GM19455 (cell line): ENCODE results near the gene RCAN2.

Source experiments
- ATAC-seq: cut with Tn5 transposase; IDR thresholded peaks from one replicate; pipeline ENCODE4 v1.9.1; 2021; ENCODE audit not compliant: unreplicated experiment

The RCAN2 gene

DNA sequence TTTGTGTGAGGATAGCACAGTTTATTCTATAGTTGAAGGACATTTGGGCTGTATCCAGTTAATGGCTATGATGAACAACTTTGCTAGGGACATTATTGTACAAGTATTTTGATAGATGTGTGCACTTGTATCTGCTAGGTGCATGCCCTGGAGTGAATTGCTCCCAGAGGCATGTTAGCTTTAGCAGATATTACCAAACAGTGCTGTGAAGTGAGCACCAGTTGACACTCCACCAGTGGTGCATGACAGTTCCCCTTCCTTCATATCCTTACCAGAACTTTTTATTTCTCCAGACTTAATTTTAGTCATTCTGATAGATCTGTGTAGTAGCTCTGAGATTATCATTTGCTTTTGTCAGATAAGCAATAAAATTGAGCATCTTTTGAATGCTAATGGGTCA, 271.6 kb downstream of the RCAN2 start:
- ATAC-seq: no peak

DNA sequence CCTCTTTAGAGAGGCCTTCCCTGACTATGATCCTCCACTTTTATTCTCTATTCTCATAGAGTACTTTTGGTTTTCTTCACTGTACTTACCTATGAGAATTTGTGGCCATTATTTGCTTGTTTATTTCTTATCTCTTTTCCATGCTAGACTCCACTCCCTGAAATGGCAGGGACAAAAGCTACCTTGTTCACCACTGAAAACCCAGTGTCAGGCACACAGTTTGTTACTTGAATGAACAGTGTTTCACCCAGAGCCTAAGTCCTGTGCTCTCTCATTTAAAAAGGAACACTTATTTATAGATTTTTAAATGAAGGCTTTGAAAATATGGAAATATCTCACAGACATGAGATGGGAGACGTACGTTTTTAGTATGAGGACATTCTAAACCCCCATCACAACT, 272.8 kb downstream of the RCAN2 start:
- ATAC-seq: no peak

DNA sequence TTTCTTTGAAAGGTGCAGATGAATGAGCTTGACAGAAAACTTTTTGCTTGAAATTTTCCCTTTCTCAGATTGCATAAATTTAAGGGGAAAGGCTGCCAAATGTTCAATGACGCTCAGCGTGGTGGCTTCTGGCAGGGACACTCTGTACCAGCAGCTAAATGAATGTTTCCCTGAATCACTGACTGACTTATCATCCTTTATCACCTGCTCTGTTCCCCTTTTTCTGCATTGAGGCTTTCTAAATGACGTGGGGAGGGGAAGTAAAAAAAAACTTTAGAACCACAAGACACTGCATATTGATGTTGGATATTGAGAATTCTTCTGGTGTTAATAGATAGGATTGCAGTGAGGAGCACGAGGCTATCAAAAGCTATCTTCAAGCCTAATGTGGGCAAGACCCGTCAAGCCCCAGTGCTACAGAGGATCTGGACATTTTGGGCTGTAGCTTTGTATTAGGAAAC, 273.5 kb downstream of the RCAN2 start:
- ATAC-seq: peak; percentile 51

DNA sequence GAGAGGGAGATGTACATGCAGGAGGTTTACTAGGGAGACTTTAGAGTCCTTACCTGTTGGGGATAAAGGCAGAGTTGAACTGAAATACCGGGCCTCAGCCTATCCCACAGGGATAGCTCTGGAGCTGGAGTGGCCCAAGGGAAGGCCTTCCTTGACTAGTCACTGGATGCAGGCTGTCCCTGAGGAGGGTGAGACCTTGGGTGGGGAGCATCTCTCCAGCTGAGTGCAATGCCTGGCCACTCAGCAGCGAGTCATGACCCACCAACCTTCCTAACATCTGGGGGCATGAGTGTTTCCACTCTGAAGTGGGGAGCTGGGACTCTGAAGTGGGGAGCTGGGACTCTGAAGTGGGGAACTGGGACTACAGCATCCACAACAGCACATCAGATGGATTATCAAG, 274.4 kb downstream of the RCAN2 start:
- ATAC-seq: no peak

DNA sequence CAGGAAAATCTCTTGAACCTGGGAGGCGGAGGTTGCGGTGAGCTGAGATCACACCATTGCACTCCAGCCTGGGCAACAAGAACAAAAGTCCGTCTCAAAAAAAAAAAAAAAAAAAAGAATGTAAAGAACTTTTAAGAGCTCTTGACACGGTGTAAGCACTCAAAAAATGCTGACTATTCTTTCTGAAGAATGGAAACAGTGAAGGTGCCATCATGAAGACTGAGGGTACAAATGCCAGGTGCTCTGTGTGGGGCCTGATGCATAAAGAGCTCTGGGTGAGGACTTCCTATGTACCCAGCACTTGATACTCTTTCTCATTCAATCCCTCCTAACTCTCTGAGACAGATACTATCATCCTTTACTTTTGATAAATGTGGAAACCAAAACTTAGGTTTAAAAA, 275.5 kb downstream of the RCAN2 start:
- no peak for ATAC-seq

DNA sequence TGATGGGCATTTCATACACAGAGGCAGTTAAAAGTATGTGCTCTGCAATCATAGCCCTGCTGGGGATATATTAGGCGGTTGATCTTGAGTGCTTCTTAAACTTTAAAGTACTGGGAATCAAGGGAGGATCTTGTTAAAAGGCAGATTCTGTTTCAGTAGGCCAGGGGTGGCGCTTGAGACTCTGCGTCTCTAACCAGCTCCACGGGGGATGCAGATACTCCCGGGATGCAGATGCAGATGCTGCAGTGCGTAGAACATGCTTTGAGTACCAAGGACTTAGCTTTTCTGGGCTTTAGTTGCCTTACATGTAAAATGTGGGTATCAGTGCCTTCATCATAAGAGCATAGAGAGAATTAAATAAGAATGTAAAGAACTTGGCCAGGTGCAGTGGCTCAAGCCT, 276.0 kb downstream of the RCAN2 start:
- no peak for ATAC-seq

DNA sequence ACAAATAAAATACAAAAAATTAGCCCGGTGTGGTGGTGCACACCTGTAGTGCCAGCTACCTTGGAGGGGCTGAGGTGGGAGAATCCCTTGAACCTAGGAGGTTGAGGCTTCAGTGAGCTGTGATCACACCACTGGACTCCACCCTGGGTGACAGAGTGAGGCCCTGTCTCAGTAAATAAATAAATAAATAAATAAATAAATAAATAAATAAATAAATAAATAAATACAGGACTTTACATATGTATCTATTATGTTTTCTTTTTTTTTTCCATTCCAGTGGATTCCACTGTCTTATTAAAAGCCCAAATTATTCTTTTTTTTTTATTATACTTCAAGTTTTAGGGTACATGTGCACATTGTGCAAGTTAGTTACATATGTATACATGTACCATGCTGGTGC, 279.3 kb downstream of the RCAN2 start:
- ATAC-seq: no peak

DNA sequence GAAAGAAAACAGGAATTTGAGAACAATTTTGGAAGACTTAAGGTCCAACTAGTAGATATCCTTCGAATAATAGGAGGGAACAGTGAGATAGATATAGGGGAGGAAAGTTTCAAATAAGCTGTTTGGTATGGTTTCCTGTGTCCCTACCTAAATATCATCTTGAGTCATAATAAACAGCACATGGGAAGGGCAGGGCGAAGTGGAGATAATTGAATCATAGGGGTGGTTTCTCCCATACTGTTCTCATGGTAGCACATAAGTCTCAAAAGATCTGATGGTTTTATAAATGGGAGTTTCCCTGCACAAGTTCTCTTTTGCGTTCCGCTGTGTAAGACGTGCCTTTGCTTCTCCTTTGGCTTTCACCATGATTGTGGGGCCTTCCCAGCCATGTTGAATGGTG, 281.0 kb downstream of the RCAN2 start:
- no peak for ATAC-seq

DNA sequence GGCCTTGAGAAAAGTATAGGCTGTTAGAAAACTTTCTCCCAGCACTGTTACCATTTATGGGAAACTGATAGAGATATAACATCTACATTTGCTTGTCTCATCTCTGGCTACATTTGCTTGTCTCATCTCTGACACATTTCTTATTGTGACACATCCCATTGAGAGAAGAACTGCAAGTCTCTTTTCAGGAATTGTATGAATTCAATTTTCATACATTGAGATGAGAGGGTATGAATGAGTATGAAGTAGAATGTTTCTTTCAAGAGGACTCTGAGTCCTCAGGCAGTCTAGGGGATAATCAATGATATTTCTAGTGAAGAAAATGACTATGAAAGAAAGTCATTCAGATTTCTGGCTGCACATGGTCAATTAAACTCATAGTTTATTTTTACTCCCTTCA, 282.9 kb downstream of the RCAN2 start:
- no peak for ATAC-seq

DNA sequence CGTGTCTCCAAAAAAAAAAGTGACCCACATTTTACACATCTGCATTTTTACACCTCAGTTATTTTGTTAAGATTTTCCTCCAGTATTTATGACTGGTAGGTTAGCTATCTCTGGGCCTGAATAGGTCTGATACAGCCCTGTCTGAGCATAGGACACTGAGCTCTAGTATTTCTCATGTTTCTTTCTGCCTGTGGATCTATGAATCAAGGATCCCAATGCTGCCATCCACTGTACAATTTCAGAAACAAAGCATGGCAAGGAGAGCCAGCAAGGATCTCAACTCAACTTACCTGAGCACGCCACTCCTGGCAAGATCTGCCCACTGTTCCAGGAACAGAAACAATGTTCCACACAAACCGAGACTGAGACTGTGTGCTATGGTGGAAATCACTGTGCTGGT, 284.1 kb downstream of the RCAN2 start:
- ATAC-seq: no peak

DNA sequence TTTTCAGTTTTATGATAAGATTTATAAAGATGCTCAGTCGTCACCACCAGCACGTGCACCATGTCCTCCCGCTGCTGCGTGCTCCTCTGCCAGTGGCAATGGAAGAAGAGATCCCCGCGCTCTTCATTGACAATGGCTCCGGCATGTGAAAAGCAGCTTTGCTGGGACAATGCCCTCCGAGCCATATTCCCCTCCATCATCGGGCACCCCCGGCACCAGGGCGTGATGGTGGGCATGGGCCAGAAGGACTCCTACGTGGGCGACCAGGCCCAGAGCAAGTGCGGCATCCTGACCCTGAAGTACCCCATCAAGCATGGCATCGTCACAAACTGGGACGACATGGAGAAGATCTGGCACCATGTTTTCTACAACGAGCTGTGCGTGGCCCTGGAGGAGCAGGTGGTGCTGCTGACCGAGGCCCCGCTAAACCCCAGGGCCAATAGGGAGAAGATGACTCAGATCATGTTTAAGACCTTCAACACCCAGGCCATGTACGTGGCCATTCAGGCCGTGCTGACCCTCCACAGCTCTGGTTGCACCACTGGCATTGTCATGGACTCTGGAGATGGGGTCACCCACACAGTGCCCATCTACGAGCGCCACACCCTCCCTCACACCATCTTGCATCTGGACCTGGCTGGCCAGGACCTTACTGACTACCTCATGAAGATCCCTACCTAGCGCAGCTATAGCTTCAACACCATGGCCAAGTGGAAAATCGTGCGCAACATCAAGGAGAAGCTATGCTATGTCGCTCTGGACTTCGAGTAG, 286.2 kb downstream of the RCAN2 start:
- ATAC-seq: no peak

DNA sequence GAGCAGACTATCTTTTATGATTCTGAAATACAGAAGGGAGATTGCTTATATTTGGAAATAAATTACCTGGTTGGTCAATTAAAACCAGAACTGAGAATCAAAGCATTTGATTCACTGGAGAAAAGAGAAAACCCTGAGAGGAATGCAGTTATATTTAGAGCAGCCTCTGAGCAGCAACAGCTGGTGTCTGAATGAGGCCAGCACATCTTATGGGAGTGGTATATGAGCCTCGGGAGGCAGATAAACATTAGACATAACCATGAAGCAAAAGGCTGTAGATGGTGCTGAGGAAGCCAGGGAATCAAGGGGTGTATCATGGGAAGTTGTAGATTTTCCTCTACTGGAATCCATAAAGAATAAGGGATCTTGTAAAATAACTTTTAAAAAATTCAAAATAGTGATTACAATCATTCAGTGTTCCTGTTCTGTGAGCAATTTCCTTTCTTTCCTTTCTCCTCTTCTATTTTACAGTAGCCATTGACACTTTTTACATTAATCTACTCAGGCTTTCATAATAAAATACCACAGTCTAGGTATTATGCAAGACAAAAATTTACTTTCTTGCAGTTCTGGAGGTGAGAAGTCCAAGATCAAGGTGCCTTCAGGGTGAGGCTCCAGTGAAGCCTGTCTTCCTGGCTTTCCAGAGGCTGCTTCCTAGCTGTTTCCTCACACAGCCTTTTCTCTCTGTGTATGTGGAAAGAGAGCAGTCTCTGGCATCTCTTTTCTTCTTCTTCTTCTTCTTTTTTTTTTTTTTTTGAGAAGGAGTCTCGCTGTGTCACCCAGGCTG, 287.7 kb downstream of the RCAN2 start:
- no peak for ATAC-seq

DNA sequence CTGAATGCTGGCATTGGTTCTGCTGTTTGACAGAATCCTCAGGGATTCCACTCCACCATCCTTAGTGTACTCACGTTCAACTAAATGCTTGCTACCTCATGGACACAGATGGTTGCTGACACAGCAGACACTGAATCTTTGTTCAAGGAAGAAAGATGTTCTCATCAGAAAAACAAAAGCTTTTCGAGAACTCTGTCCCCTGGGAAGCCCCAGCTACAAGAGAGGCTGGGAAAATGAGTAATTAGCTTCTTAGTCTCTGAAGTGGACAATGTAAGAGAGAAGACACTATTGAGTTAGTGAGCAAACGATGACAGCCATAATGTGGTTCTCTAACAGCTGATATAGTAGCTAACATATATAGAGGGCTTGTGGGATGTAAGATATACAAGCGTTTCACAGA, 289.5 kb downstream of the RCAN2 start:
- no peak for ATAC-seq

DNA sequence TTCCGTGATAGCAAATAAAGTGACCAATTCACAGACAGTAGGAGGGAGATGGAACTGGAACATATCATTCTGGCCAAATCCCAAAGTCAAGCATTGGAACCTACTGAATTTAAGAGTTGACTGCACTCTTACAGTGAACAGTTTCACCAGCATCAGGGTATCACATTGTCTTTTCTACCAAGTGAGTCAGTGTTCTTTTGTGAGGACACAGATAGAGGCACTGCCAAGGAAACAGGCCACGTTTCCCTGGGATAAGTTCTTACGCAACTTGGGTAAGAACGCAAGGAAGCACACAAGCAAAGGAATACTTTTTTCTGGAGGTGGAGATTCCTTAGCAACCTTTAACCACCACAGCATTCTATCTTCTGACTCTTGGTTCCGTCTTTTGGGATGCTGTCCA, 291.9 kb downstream of the RCAN2 start:
- no peak for ATAC-seq

DNA sequence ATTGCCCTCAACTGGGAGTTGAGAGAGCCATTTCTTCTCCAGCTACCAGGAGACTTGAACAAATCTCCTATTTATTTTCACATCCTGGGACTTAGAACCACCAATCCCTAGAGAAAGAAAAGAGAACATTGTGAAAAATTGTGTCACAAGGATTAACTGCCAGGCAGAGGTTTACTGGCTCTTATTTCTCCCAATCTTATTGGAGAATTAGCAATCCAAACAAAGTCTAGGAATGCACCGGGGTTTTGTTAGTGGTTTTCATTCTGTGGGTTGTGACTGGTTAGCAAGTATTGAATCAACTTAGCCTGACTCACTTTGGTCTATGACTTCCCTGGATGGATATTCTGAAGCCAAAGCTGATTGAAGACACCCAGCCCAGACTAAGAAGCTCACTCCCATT, 299.3 kb downstream of the RCAN2 start:
- no peak for ATAC-seq

DNA sequence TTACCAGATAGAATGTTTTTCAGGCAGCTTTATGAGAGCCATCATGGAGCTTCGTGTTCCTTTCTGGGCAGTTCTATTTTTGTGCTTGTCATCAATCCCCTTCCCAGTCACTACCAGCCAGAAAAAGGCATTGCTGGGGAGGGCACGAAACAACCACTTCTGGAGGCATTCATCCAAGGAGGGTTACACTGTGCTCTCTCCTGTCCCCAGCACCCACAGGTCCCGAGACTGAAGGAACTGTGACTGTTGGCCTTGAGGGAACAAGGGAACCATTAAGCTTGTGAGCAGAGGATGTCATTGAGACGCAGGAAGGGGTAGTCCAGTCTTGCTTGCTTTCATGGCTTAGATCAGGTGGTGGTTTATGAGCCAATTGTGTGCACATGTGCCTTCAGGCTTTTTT, 300.4 kb downstream of the RCAN2 start:
- no peak for ATAC-seq

DNA sequence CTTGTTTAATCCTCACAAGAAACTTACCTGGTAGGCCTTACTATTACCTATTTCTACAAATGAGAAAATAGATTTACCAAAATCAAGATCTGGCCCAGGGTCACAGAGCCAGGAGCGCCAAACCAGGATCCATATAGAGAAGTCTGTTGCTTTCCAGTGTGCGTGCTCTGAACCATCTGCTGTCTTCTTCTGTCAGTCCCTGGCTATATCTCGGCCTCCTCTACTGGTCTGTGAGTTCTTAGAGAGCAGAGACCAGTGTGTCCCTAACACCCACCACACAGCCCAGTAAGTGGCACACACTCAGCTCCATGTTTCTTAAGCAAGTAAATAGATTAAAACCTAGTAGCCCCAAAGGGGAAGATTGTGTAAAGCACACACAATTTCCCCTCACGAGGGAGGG, 301.5 kb downstream of the RCAN2 start:
- no peak for ATAC-seq

DNA sequence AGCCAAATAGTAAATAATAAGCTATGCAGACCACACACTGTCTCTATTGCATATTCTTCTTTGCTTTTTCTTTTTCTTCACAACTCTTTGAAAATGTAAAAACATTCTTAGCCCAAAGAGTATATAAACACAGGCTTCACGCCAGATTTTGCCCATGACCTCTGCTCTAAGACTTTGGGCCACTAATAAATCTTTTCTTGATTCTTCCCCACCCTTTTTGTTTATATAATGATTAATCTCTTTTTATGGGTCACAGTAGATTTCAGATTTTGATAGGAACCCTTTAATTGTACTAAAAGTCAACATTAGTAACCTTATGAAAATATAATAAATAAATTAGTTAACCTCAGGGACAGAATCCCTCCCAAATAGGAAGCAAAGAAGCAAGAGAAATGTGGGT, 304.7 kb downstream of the RCAN2 start:
- ATAC-seq: no peak

DNA sequence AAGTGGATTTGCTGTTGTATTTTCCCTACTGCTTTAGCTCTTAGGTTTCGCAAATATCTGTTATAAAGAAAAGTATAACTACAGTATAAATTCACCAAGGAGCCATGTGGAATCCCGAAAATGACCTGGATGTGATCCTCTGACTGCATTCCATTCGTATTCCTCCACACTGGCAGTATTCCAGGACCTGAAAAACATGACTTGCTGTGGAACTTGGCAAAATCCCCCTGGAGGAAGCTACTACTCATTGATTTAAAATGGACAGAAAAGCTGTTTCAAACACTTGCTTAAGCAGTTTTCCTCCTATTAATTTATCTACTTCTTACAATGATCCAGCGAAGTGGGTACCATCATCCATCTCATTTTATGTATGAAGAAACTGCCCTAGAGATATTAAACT, 307.1 kb downstream of the RCAN2 start:
- ATAC-seq: no peak

DNA sequence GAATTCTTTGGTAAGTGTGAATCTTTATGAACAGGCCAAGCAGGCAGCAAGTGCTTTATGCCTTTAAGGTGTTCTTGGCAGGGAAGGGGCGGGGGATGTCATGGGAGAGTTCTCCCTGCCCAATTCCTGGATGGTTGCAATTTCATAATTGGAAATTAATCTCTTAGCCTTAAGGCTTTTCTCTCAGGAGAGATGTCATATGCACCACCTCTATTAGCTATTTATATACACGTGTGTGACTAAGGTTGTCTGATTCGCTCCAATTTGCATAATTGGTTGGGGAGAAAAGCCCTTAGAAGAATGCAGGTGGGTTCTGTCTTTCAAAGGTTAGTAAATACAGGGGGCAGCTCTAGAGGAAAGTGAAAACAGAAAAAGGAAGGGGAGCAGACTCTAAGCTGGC, 315.3 kb downstream of the RCAN2 start:
- ATAC-seq: peak; percentile 40

DNA sequence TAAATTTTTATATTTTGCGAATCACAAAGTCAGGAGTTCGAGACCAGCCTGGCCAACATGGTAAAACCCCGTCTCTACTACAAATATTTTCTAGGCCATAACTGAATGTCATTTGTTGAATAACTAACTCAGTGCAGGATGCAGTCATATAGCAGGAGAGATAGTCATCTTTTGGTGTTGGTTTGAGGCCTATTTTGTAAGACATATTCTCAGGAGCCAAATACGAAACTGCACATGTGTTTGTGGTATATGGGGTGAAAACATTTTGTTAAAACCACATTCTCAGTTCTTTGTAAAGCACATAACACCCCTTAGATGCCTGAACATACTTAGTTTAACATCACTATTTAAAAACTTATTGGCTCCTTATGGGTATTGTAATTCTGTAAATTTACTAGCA, 315.8 kb downstream of the RCAN2 start:
- ATAC-seq: peak; percentile 78

DNA sequence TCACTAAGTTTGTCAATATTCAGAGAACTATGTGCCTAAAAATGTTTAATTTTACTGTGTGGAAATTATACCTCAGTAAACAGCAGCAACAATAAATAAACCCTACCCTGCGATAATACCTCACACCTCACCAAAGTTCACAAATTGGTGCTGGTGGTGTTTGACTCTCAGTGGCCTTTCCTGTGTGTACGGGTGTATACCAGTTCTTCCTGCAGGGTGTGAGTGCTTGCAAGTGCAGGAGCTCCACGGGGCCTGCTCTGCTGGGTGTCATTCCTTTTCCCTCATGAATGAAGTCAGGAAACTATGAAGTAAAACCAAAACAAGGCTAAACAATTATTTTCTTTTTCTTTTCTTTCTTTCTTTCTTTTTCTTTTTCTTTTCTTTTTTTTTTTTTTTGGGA, 316.3 kb downstream of the RCAN2 start:
- ATAC-seq: no peak

DNA sequence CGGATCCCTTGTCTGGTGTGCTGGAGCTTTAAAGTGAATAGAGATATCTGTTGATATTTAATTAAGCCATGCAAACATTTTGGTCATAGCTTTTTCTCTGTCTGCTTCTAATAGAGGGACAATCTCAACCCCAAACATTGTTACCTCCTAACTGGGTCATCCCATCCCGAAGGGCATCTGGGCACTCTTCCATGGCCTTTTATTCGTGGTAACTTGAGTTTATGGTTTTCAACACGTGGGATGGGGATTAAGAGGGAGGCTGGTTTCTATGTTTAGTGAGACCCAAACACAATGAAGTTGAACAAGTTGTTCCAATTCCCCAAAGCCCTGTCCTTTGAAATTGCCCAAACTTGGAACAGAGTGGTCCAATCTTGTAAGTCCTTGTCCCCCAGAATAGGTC, 319.1 kb downstream of the RCAN2 start:
- no peak for ATAC-seq
